ENCODE data around the gene TRPV3. TPM values are rescaled to one million over a fixed set of nuclear protein-coding genes. Genes with fewer than 3 reads are reported as not detected.
"Not testable (repeated sequence)": the region's sequence is repeated elsewhere in the genome, so short reads cannot be mapped to it uniquely, and the experiment has no call there.

Gene TRPV3
- total RNA-seq, 1 donor from 2014 or later: 0.11 TPM

- Histone ChIP-seq H3K36me3 (peaks cover 15 to 25% of the 10 kb centered on the region in 2 donors), H3K27ac (no peak overlapping the region), H3K27me3 (no peaks in the 10 kb centered on the region), H3K4me1 (no peaks in the 10 kb centered on the region), H3K9me3 (no peaks in the 10 kb centered on the region), H3K4me3 (no peak overlapping the region)
- intact Hi-C loops (cut with DNase I): no loop called here
- DNase-seq (ENCODE audit: low spot score in 2 of 2): no peak
- no peak for TF ChIP-seq CTCF (IDR thresholded peaks at IDR 0.05)
These were observed 14.6 kb upstream of the TRPV3 start for GRCh38 chr17:3572231-3572630.

DNA sequence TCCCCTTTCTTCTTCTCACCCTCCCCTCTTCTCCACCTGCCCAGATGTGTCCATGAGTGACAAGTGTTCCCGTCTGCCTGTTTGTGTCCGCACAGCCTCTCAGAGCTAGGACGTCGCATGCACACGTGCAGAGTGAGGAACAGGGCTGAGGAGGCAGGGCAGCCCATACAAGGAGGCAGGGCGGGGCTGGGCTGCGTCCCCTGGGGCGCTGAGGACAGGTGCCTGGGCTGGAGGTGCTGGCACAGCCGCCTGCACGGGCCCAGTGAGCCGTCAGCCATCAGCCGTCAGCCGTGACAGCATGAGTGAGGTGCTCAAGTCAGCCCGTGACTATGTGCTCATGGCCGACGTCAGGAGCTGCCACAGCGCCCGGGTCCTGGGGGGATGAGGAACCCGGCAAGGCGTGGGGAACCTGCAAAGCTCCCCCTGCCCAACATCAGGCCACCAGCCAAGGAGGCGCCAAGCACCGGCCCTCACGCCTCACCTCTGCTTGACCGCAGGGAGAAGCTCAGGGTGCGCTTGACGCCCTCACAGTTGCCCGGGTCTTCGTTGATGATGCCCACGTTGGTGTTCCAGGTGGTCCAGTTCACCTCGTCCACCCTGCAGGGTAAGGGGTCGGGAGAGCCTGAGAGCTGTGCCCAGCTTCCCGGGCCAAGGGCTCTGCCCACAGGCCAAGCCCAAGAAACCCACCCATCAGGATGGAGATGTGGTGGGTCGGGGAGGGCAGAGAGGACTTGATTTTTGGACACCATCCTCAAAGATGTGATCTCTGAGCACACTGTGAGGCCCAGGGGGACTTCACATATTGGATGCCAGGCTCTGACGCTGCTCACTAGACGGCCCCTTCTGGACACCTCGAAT is 13.7 kb upstream of the TRPV3 start:
- no peak for TF ChIP-seq CTCF (IDR thresholded peaks at IDR 0.05)
- no peak for DNase-seq (ENCODE audit: low spot score in 2 of 2)
- Histone ChIP-seq H3K4me3 (no peak overlapping the region), H3K4me1 (no peaks in the 10 kb centered on the region), H3K27me3 (no peaks in the 10 kb centered on the region), H3K27ac (no peak overlapping the region), H3K9me3 (no peaks in the 10 kb centered on the region), H3K36me3 (peaks cover 17 to 27% of the 10 kb centered on the region in 2 donors)
- intact Hi-C loops (cut with DNase I): no loop called here

- H3K36me3 ChIP-seq: peaks cover 17 to 38% of the 10 kb centered on the region in 2 donors
- no peak for TF ChIP-seq CTCF (IDR thresholded peaks at IDR 0.05)
- no peaks in the 10 kb centered on the region for H3K4me1 ChIP-seq
- no peaks in the 10 kb centered on the region for H3K27me3 ChIP-seq
- H3K4me3 ChIP-seq: no peak overlapping the region
- H3K27ac ChIP-seq: no peak overlapping the region
- intact Hi-C loops (cut with DNase I): no loop called here
- DNase-seq (ENCODE audit: low spot score in 2 of 2): no peak
- no peaks in the 10 kb centered on the region for H3K9me3 ChIP-seq
These were observed 12.0 kb upstream of the TRPV3 start for GRCh38 chr17:3569534-3570137.

DNA sequence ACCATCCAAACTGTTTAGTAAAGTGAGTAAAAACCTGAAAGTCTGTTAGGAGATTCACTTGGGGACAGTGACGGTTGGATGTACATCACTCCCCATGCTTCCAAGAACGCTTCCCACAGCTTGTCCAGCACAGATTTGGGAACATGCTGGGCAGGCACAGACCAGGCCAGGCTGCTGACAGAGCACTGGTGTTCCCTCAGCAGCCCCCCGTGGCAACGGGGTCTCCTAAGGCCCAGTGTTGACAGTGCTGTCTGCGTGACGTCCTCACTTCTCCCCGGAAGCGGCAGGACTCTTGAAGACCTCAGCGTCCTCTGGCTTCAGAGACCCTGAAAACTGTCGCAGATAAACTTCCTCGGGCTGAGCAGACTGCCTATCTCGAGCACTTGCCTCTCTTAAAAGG is 8.9 kb upstream of the TRPV3 start:
- DNase-seq (ENCODE audit: low spot score in 2 of 2): no peak
- no peaks in the 10 kb centered on the region for H3K27me3 ChIP-seq
- peaks cover 8 to 25% of the 10 kb centered on the region in 2 donors for H3K36me3 ChIP-seq
- intact Hi-C loops (cut with DNase I): no loop called here
- no peaks in the 10 kb centered on the region for H3K4me1 ChIP-seq
- no peak overlapping the region for H3K4me3 ChIP-seq
- no peak for TF ChIP-seq CTCF (IDR thresholded peaks at IDR 0.05)
- H3K9me3 ChIP-seq: no peaks in the 10 kb centered on the region
- H3K27ac ChIP-seq: no peak overlapping the region

GRCh38 chr17:3565143-3565542 is 7.5 kb upstream of the TRPV3 start:
- no peak overlapping the region for H3K4me3 ChIP-seq
- DNase-seq (ENCODE audit: low spot score in 2 of 2): no peak
- H3K4me1 ChIP-seq: no peaks in the 10 kb centered on the region
- no peak for TF ChIP-seq CTCF (IDR thresholded peaks at IDR 0.05)
- intact Hi-C loops (cut with DNase I): no loop called here
- no peak overlapping the region for H3K27ac ChIP-seq
- no peaks in the 10 kb centered on the region for H3K9me3 ChIP-seq
- H3K27me3 ChIP-seq: no peaks in the 10 kb centered on the region
- H3K36me3 ChIP-seq: peaks cover 2 to 16% of the 10 kb centered on the region in 2 donors

GRCh38 chr17:3564241-3564640 is 6.6 kb upstream of the TRPV3 start:
- H3K27ac ChIP-seq; H3K4me3 ChIP-seq; H3K9me3 ChIP-seq; DNase-seq (ENCODE audit: low spot score in 2 of 2); intact Hi-C loops (cut with DNase I); H3K4me1 ChIP-seq; H3K27me3 ChIP-seq: not testable (repeated sequence)
- H3K36me3 ChIP-seq: peaks cover 2 to 16% of the 10 kb centered on the region in 2 donors
